ENCODE results near the gene TLR4.

Gene TLR4

GRCh38 chr9:117682955-117683710 is 21.1 kb upstream of the TLR4 start:
- H3K4me1 ChIP-seq (ENCODE audit: insufficient read depth, low read length), result no peaks in the 10 kb centered on the region
- no peak overlapping the region for H3K9ac ChIP-seq (ENCODE audit: low read length)
- no peak overlapping the region for H3K27ac ChIP-seq (ENCODE audit: low read depth, low read length)
- no peak overlapping the region for H3K4me3 ChIP-seq (ENCODE audit: low read depth in 1 of 2, low read length in 2 of 2)
- no peaks in the 10 kb centered on the region for H3K36me3 ChIP-seq (ENCODE audit: insufficient read depth, low read length)
- H3K27me3 ChIP-seq (ENCODE audit: control insufficient read depth in 1 of 2, insufficient read depth in 2 of 2, low read length in 2 of 2), result no peaks in the 10 kb centered on the region
- no peaks in the 10 kb centered on the region for H3K9me3 ChIP-seq (ENCODE audit: low read length)

GRCh38 chr9:117687532-117687931 is 16.7 kb upstream of the TLR4 start:
- Histone ChIP-seq H3K27me3 (ENCODE audit: control insufficient read depth in 1 of 2, insufficient read depth in 2 of 2, low read length in 2 of 2) (no peaks in the 10 kb centered on the region), H3K4me1 (ENCODE audit: insufficient read depth, low read length) (no peaks in the 10 kb centered on the region), H3K36me3 (ENCODE audit: insufficient read depth, low read length) (no peaks in the 10 kb centered on the region), H3K4me3 (ENCODE audit: low read depth in 1 of 2, low read length in 2 of 2) (no peak overlapping the region), H3K27ac (ENCODE audit: low read depth, low read length) (no peak overlapping the region), H3K9ac (ENCODE audit: low read length) (no peak overlapping the region), H3K9me3 (ENCODE audit: low read length) (no peaks in the 10 kb centered on the region)

GRCh38 chr9:117691367-117691766 is 12.8 kb upstream of the TLR4 start:
- H3K27me3 ChIP-seq (ENCODE audit: control insufficient read depth in 1 of 2, insufficient read depth in 2 of 2, low read length in 2 of 2), result no peaks in the 10 kb centered on the region
- no peaks in the 10 kb centered on the region for H3K36me3 ChIP-seq (ENCODE audit: insufficient read depth, low read length)
- H3K4me1 ChIP-seq (ENCODE audit: insufficient read depth, low read length), result no peaks in the 10 kb centered on the region
- H3K27ac ChIP-seq (ENCODE audit: low read depth, low read length), result no peak overlapping the region
- H3K9me3 ChIP-seq (ENCODE audit: low read length), result no peaks in the 10 kb centered on the region
- H3K4me3 ChIP-seq (ENCODE audit: low read depth in 1 of 2, low read length in 2 of 2), result no peak overlapping the region
- H3K9ac ChIP-seq (ENCODE audit: low read length), result no peak overlapping the region

DNA sequence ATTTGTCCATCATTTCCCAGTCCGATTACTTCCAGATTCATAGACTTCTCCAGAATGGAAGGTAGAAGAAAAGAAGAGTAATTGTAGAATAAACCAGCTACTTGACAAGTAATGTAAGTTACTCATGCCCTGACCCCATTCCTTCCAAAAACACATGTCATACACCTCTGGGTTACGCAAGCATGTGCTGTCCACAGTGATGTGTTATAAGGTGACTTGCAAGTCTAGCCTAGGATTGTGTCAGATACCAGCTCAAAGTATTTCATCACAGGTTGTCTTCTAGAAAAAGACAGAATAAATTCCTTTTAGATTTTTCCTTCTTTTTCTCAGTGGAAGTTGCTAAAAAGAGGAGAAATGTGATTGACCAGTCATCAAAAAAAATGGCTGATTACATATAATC is 8.0 kb upstream of the TLR4 start:
- Histone ChIP-seq H3K9me3 (ENCODE audit: low read length) (no peaks in the 10 kb centered on the region), H3K36me3 (ENCODE audit: insufficient read depth, low read length) (no peaks in the 10 kb centered on the region), H3K4me1 (ENCODE audit: insufficient read depth, low read length) (no peaks in the 10 kb centered on the region), H3K27me3 (ENCODE audit: control insufficient read depth in 1 of 2, insufficient read depth in 2 of 2, low read length in 2 of 2) (peaks cover 0 to 6% of the 10 kb centered on the region in 2 donors), H3K27ac (ENCODE audit: low read depth, low read length) (no peak overlapping the region), H3K4me3 (ENCODE audit: low read depth in 1 of 2, low read length in 2 of 2) (no peak overlapping the region), H3K9ac (ENCODE audit: low read length) (no peak overlapping the region)

DNA sequence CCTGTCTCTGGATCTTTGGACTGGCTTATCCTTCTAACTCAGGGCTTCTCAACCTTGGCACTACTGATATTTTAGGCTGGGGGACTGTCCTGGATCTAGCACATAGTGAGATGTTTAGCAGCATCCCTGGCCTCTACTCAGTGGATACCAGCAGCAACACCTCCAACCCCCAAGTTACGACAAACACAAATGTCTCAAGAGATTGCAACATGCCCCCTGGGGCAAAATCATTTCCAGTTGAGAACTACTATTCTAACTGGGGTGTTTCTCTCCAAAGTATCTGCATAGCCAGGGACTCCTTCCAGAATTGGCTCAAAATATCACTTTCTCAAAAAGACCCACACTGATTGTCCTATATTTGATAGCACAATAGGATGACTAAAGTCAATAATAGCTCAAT is 7.2 kb upstream of the TLR4 start:
- no peaks in the 10 kb centered on the region for H3K9me3 ChIP-seq (ENCODE audit: low read length)
- peaks cover 0 to 6% of the 10 kb centered on the region in 2 donors for H3K27me3 ChIP-seq (ENCODE audit: control insufficient read depth in 1 of 2, insufficient read depth in 2 of 2, low read length in 2 of 2)
- H3K4me3 ChIP-seq (ENCODE audit: low read depth in 1 of 2, low read length in 2 of 2), result no peak overlapping the region
- H3K4me1 ChIP-seq (ENCODE audit: insufficient read depth, low read length), result no peaks in the 10 kb centered on the region
- H3K9ac ChIP-seq (ENCODE audit: low read length), result no peak overlapping the region
- no peak overlapping the region for H3K27ac ChIP-seq (ENCODE audit: low read depth, low read length)
- H3K36me3 ChIP-seq (ENCODE audit: insufficient read depth, low read length), result no peaks in the 10 kb centered on the region

DNA sequence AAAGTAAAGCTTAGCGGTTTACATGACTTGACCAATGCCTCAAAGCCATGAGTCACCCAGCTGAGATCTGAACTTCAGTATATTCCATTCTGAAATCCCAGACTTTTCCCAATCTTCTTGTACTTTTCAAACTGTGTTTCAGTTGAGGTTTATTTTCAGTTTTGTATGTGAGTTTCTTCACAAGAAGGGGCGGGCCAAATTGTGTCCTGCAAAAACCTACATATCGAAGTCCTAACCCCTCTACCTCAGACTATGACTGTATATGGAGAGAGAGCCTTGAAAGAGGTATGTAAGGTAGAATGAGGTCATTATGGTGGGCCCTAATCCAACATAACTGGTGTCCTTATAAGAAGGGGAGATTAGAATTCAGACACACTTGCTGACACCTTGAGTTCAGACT is 666 bp upstream of the TLR4 start:
- Histone ChIP-seq H3K27ac (ENCODE audit: low read depth, low read length) (no peak overlapping the region), H3K27me3 (ENCODE audit: control insufficient read depth in 1 of 2, insufficient read depth in 2 of 2, low read length in 2 of 2) (no peaks in the 10 kb centered on the region), H3K36me3 (ENCODE audit: insufficient read depth, low read length) (no peaks in the 10 kb centered on the region), H3K9me3 (ENCODE audit: low read length) (no peaks in the 10 kb centered on the region), H3K9ac (ENCODE audit: low read length) (no peak overlapping the region), H3K4me1 (ENCODE audit: insufficient read depth, low read length) (no peaks in the 10 kb centered on the region), H3K4me3 (ENCODE audit: low read depth in 1 of 2, low read length in 2 of 2) (no peak overlapping the region)

GRCh38 chr9:117704597-117704996 is 394 bp downstream of the TLR4 start:
- Histone ChIP-seq H3K36me3 (ENCODE audit: insufficient read depth, low read length) (no peaks in the 10 kb centered on the region), H3K4me3 (ENCODE audit: low read depth in 1 of 2, low read length in 2 of 2) (peak overlapping the region in 1 of 2 donors; percentile 37), H3K27ac (ENCODE audit: low read depth, low read length) (no peak overlapping the region), H3K4me1 (ENCODE audit: insufficient read depth, low read length) (no peaks in the 10 kb centered on the region), H3K9ac (ENCODE audit: low read length) (peak overlapping the region; percentile 31), H3K27me3 (ENCODE audit: control insufficient read depth in 1 of 2, insufficient read depth in 2 of 2, low read length in 2 of 2) (no peaks in the 10 kb centered on the region), H3K9me3 (ENCODE audit: low read length) (no peaks in the 10 kb centered on the region)

- no peak overlapping the region for H3K27ac ChIP-seq (ENCODE audit: low read depth, low read length)
Measured at GRCh38 chr9:117705386-117705785, 1.2 kb downstream of the TLR4 start.

DNA sequence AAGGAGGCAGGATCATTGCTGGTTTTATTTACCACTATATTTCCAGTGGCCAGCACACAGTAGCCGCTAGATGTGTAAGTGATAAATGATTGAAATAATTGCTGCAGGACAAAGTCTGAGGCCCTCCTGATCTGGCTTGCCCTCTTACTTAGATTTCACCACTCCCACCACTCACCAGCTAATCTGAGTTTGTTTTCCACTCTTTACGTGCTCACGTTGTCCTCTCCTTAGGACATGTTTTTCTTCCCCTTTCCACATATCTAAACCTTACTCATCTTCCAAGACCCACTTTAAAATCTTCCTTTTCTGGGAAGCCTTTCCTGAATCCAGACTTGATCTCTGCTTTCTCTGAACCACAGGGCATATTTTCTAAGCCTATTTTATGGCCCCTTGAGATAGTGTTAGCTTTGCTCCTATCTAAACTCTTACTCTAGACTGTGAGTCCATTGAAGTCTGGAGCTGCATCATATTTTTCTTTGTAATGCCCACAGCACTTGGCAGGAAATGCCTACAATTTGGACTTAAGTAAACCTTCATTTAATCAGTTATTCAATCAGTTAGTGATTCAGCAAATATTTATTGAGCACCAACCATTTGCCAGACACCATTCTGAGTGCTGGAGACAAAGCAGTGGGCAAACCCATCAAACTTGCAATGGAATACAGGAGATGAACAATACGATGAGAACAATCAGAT is 2.4 kb downstream of the TLR4 start:
- H3K9ac ChIP-seq (ENCODE audit: low read length), result no peak overlapping the region
- H3K4me1 ChIP-seq (ENCODE audit: insufficient read depth, low read length), result no peaks in the 10 kb centered on the region
- H3K27me3 ChIP-seq (ENCODE audit: control insufficient read depth in 1 of 2, insufficient read depth in 2 of 2, low read length in 2 of 2), result no peaks in the 10 kb centered on the region
- no peak overlapping the region for H3K4me3 ChIP-seq (ENCODE audit: low read depth in 1 of 2, low read length in 2 of 2)
- no peaks in the 10 kb centered on the region for H3K9me3 ChIP-seq (ENCODE audit: low read length)
- no peak overlapping the region for H3K27ac ChIP-seq (ENCODE audit: low read depth, low read length)
- H3K36me3 ChIP-seq (ENCODE audit: insufficient read depth, low read length), result no peaks in the 10 kb centered on the region

More at GRCh38 chr9:117705386-117705785, 1.2 kb downstream of the TLR4 start:
- Histone ChIP-seq H3K9me3 (ENCODE audit: low read length) (no peaks in the 10 kb centered on the region), H3K4me1 (ENCODE audit: insufficient read depth, low read length) (no peaks in the 10 kb centered on the region), H3K4me3 (ENCODE audit: low read depth in 1 of 2, low read length in 2 of 2) (peak overlapping the region in 1 of 2 donors; percentile 19), H3K9ac (ENCODE audit: low read length) (no peak overlapping the region), H3K27me3 (ENCODE audit: control insufficient read depth in 1 of 2, insufficient read depth in 2 of 2, low read length in 2 of 2) (no peaks in the 10 kb centered on the region), H3K36me3 (ENCODE audit: insufficient read depth, low read length) (no peaks in the 10 kb centered on the region)

GRCh38 chr9:117707561-117707960 is 3.4 kb downstream of the TLR4 start:
- Histone ChIP-seq H3K4me3 (ENCODE audit: low read depth in 1 of 2, low read length in 2 of 2) (no peak overlapping the region), H3K9ac (ENCODE audit: low read length) (no peak overlapping the region), H3K27ac (ENCODE audit: low read depth, low read length) (no peak overlapping the region), H3K9me3 (ENCODE audit: low read length) (no peaks in the 10 kb centered on the region), H3K36me3 (ENCODE audit: insufficient read depth, low read length) (no peaks in the 10 kb centered on the region), H3K4me1 (ENCODE audit: insufficient read depth, low read length) (no peaks in the 10 kb centered on the region), H3K27me3 (ENCODE audit: control insufficient read depth in 1 of 2, insufficient read depth in 2 of 2, low read length in 2 of 2) (no peaks in the 10 kb centered on the region)

GRCh38 chr9:117709936-117710335 is 5.7 kb downstream of the TLR4 start:
- Histone ChIP-seq H3K9me3 (ENCODE audit: low read length) (no peaks in the 10 kb centered on the region), H3K36me3 (ENCODE audit: insufficient read depth, low read length) (peaks cover 7% of the 10 kb centered on the region), H3K27me3 (ENCODE audit: control insufficient read depth in 1 of 2, insufficient read depth in 2 of 2, low read length in 2 of 2) (no peaks in the 10 kb centered on the region), H3K27ac (ENCODE audit: low read depth, low read length) (no peak overlapping the region), H3K4me3 (ENCODE audit: low read depth in 1 of 2, low read length in 2 of 2) (no peak overlapping the region), H3K4me1 (ENCODE audit: insufficient read depth, low read length) (no peaks in the 10 kb centered on the region), H3K9ac (ENCODE audit: low read length) (no peak overlapping the region)

DNA sequence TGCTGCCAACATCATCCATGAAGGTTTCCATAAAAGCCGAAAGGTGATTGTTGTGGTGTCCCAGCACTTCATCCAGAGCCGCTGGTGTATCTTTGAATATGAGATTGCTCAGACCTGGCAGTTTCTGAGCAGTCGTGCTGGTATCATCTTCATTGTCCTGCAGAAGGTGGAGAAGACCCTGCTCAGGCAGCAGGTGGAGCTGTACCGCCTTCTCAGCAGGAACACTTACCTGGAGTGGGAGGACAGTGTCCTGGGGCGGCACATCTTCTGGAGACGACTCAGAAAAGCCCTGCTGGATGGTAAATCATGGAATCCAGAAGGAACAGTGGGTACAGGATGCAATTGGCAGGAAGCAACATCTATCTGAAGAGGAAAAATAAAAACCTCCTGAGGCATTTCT is 10.1 kb downstream of the TLR4 start:
- Histone ChIP-seq H3K27me3 (ENCODE audit: control insufficient read depth in 1 of 2, insufficient read depth in 2 of 2, low read length in 2 of 2) (no peaks in the 10 kb centered on the region), H3K9ac (ENCODE audit: low read length) (no peak overlapping the region), H3K4me3 (ENCODE audit: low read depth in 1 of 2, low read length in 2 of 2) (no peak overlapping the region), H3K4me1 (ENCODE audit: insufficient read depth, low read length) (no peaks in the 10 kb centered on the region), H3K27ac (ENCODE audit: low read depth, low read length) (no peak overlapping the region), H3K9me3 (ENCODE audit: low read length) (no peaks in the 10 kb centered on the region), H3K36me3 (ENCODE audit: insufficient read depth, low read length) (peaks cover 7% of the 10 kb centered on the region)

Data from muscle layer of colon (tissue), 2 donors.